Parathyroid adenoma (tissue), 2 donors: ENCODE data around the gene ICAM3.

Source experiments
- H2AFZ ChIP-seq: fragments of 300-600 bp; sonication (generic); one replicate; pipeline ENCODE4 v1.7.0; 2017; ENCODE audit warnings: antibody characterized with exemption, mild to moderate bottlenecking
- H3K27ac ChIP-seq: fragments of 300-600 bp; sonication (generic); one replicate; pipeline ENCODE4 v1.7.0; 2017
- H3K27me3 ChIP-seq: fragments of 300-600 bp; sonication (generic); one replicate; pipeline ENCODE4 v1.7.0; 2017; ENCODE audit warnings: low read length; ENCODE audit not compliant: control insufficient read depth, insufficient read depth
- H3K36me3 ChIP-seq: fragments of 300-600 bp; sonication (generic); one replicate; pipeline ENCODE4 v1.7.0; 2017; ENCODE audit warnings: low read length; ENCODE audit not compliant: control insufficient read depth, insufficient read depth
- H3K4me1 ChIP-seq: fragments of 300-600 bp; sonication (generic); one replicate; pipeline ENCODE4 v1.7.0; 2017; ENCODE audit warnings: control low read depth
- H3K4me2 ChIP-seq: fragments of 300-600 bp; sonication (generic); one replicate; pipeline ENCODE4 v1.7.0; 2017; ENCODE audit warnings: low read length
- H3K4me3 ChIP-seq: fragments of 300-600 bp; sonication (generic); one replicate; pipeline ENCODE4 v1.7.0; 2017; ENCODE audit warnings: low read depth, low read length
- H3K79me2 ChIP-seq: fragments of 300-600 bp; sonication (generic); one replicate; pipeline ENCODE4 v1.7.0; 2017; ENCODE audit warnings: control low read depth
- H3K9ac ChIP-seq: fragments of 300-600 bp; sonication (generic); one replicate; pipeline ENCODE4 v1.7.0; 2017; ENCODE audit warnings: mild to moderate bottlenecking
- H3K9me3 ChIP-seq: fragments of 300-600 bp; sonication (generic); one replicate; pipeline ENCODE4 v1.7.0; 2017; ENCODE audit warnings: low read length; ENCODE audit not compliant: control insufficient read depth
- CTCF ChIP-seq: fragments of 300-600 bp; sonication (generic); IDR thresholded peaks from one replicate; pipeline ENCODE4 v1.7.0; 2017; ENCODE audit warnings: antibody characterized with exemption, mild to moderate bottlenecking
- donor health status: primary hyperparathyroidism.

The ICAM3 gene

GRCh38 chr19:10284960-10285278, 54.5 kb downstream of the ICAM3 start:
- Histone ChIP-seq H3K9me3 (no peaks in the 10 kb centered on the region), H3K79me2 (no peaks in the 10 kb centered on the region), H3K36me3 (no peaks in the 10 kb centered on the region), H3K27me3 (no peaks in the 10 kb centered on the region), H3K9ac (no peak overlapping the region), H2AFZ (no peak overlapping the region), H3K4me1 (peaks cover 3% of the 10 kb centered on the region), H3K27ac (no peak overlapping the region), H3K4me2 (no peak overlapping the region), H3K4me3 (no peak overlapping the region)
- no peak for TF ChIP-seq CTCF

GRCh38 chr19:10284065-10284959, 55.1 kb downstream of the ICAM3 start:
- H3K79me2 ChIP-seq, result no peaks in the 10 kb centered on the region
- peaks cover 1% of the 10 kb centered on the region for H3K4me1 ChIP-seq
- no peak overlapping the region for H3K4me2 ChIP-seq
- no peak overlapping the region for H3K4me3 ChIP-seq
- H3K27me3 ChIP-seq, result no peaks in the 10 kb centered on the region
- TF ChIP-seq CTCF, result no peak
- H2AFZ ChIP-seq, result no peak overlapping the region
- H3K9me3 ChIP-seq, result no peaks in the 10 kb centered on the region
- H3K36me3 ChIP-seq, result no peaks in the 10 kb centered on the region
- H3K27ac ChIP-seq, result no peak overlapping the region
- no peak overlapping the region for H3K9ac ChIP-seq
